ENCODE measurements around the gene PRKCD. TPM values are rescaled to one million over a fixed set of nuclear protein-coding genes. Genes with fewer than 3 reads are reported as not detected.

PRKCD gene
- total RNA-seq, 2 experiments from 2014 or later, result 18.7 to 21.5 TPM

- Mint-ChIP-seq H3K4me1 (ENCODE audit: low read depth) (peaks cover 5% of the 10 kb centered on the region), H3K27ac (no peak overlapping the region), H3K36me3 (ENCODE audit: low read depth) (peaks cover 41% of the 10 kb centered on the region), H3K27me3 (no peaks in the 10 kb centered on the region), H3K9me3 (no peaks in the 10 kb centered on the region), H3K4me3 (no peak overlapping the region)
- TF ChIP-seq CTCF (IDR thresholded peaks at IDR 0.05), result no peak
- ChIA-PET CTCF (no interaction called here), POLR2A (interaction anchor here (0.8 to 1.1 kb wide), 2 partner anchors 10 to 20 kb away, joined by 3 read pairs; no protein-coding TSS in a partner anchor)
- DNase-seq, result no peak
- ATAC-seq, result no peak
- intact Hi-C loops (cut with micrococcal nuclease), result no loop called here
These were observed 70.8 kb downstream of the PRKCD start for GRCh38 chr3:53231532-53232511.

- ChIA-PET CTCF (interaction anchor here (0.8 to 4.3 kb wide), 3 partner anchors 11 to 36 kb away, joined by 3 to 19 read pairs (median 6); no protein-coding TSS in a partner anchor), POLR2A (interaction anchor here (0.8 to 1.8 kb wide), 3 partner anchors 10 to 103 kb away, joined by 3 to 5 read pairs (median 3); no protein-coding TSS in a partner anchor)
- H3K9me3 Mint-ChIP-seq, result no peaks in the 10 kb centered on the region
- H3K27me3 Mint-ChIP-seq, result no peaks in the 10 kb centered on the region
- peaks cover 34% of the 10 kb centered on the region for H3K36me3 Mint-ChIP-seq (ENCODE audit: low read depth)
- DNase-seq, result no peak
- H3K27ac Mint-ChIP-seq, result no peak overlapping the region
- no peak for TF ChIP-seq CTCF (IDR thresholded peaks at IDR 0.05)
- no peak for ATAC-seq
- H3K4me1 Mint-ChIP-seq (ENCODE audit: low read depth), result peaks cover 5% of the 10 kb centered on the region
- H3K4me3 Mint-ChIP-seq, result no peak overlapping the region
- intact Hi-C loops (cut with micrococcal nuclease), result no loop called here
These were observed 71.8 kb downstream of the PRKCD start for GRCh38 chr3:53232641-53233377.

- Mint-ChIP-seq H3K4me3 (no peak overlapping the region), H3K9me3 (no peaks in the 10 kb centered on the region), H3K27me3 (no peaks in the 10 kb centered on the region), H3K36me3 (ENCODE audit: low read depth) (peaks cover 22% of the 10 kb centered on the region), H3K4me1 (ENCODE audit: low read depth) (peaks cover 5% of the 10 kb centered on the region), H3K27ac (no peak overlapping the region)
- ATAC-seq, result no peak
- CTCF ChIA-PET, result interaction anchor here (2.3 to 4.3 kb wide), 2 partner anchors 10 to 14 kb away, joined by 6 to 19 read pairs; no protein-coding TSS in a partner anchor
- intact Hi-C loops (cut with micrococcal nuclease), result no loop called here
- TF ChIP-seq CTCF (IDR thresholded peaks at IDR 0.05), result no peak
- DNase-seq, result no peak
- POLR2A ChIA-PET, result interaction anchor here (1.1 to 1.8 kb wide), 5 partner anchors 11 to 104 kb away, joined by 3 to 5 read pairs (median 3); no protein-coding TSS in a partner anchor
These were observed 73.3 kb downstream of the PRKCD start for GRCh38 chr3:53234130-53234840.

- ATAC-seq (no peak), DNase-seq (no peak)
These were observed 73.8 kb downstream of the PRKCD start for GRCh38 chr3:53234841-53235232.

More at GRCh38 chr3:53234841-53235232, 73.8 kb downstream of the PRKCD start:
- CTCF ChIA-PET, result interaction anchor here (2.3 to 4.3 kb wide), 2 partner anchors 9 to 14 kb away, joined by 6 to 19 read pairs; no protein-coding TSS in a partner anchor
- H3K4me1 Mint-ChIP-seq (ENCODE audit: low read depth), result peaks cover 5% of the 10 kb centered on the region
- POLR2A ChIA-PET, result interaction anchor here (1.1 to 1.3 kb wide), 3 partner anchors 13 to 23 kb away, joined by 3 read pairs; no protein-coding TSS in a partner anchor
- no peak for TF ChIP-seq CTCF (IDR thresholded peaks at IDR 0.05)
- no peak overlapping the region for H3K4me3 Mint-ChIP-seq
- intact Hi-C loops (cut with micrococcal nuclease), result no loop called here
- H3K9me3 Mint-ChIP-seq, result no peaks in the 10 kb centered on the region
- no peaks in the 10 kb centered on the region for H3K27me3 Mint-ChIP-seq
- peaks cover 25% of the 10 kb centered on the region for H3K36me3 Mint-ChIP-seq (ENCODE audit: low read depth)
- no peak overlapping the region for H3K27ac Mint-ChIP-seq
